Fibroblast of lung (primary cell): ENCODE data around the gene SAFB. TPM values are rescaled to one million over a fixed set of nuclear protein-coding genes. Genes with fewer than 3 reads are reported as not detected.

Experiments used
- DNase-seq, 2 donors: peaks; one replicate each; pipeline versions ENCODE4 v3.0.0 to v3.0.0-alpha.2; 2010; ENCODE audit warnings: low read depth in 2 of 2
- H2AFZ ChIP-seq: 2 replicates; pipeline ENCODE4 v1.5.1; 2012; ENCODE audit warnings: low read length, control low read depth, inconsistent platforms
- H3K27ac ChIP-seq: 2 replicates; pipeline ENCODE4 v1.5.1; 2011; ENCODE audit warnings: low read length, control low read depth; ENCODE audit not compliant: insufficient read depth
- H3K27me3 ChIP-seq: 2 replicates; pipeline ENCODE4 v1.5.1; 2011; ENCODE audit warnings: mild to moderate bottlenecking, low read length; ENCODE audit not compliant: control insufficient read depth, insufficient read depth
- H3K36me3 ChIP-seq: 2 replicates; pipeline ENCODE4 v1.5.1; 2011; ENCODE audit warnings: low read length; ENCODE audit not compliant: control insufficient read depth, insufficient read depth
- H3K4me1 ChIP-seq: 2 replicates; pipeline ENCODE4 v1.5.1; 2011; ENCODE audit warnings: low read length; ENCODE audit not compliant: control insufficient read depth, insufficient read depth; ENCODE audit errors: extremely low read depth
- H3K4me2 ChIP-seq: 2 replicates; pipeline ENCODE4 v1.5.1; 2011; ENCODE audit warnings: low read length, control low read depth; ENCODE audit not compliant: insufficient read depth; ENCODE audit errors: extremely low read depth
- H3K4me3 ChIP-seq, 4 experiments: fragments of 200-600 bp in 1 of 4; sonication (generic) in 1 of 4; replicated peaks in 1 of 4; 2 replicates each; pipeline ENCODE4 v1.5.1; 2011 to 2016; ENCODE audit warnings: low read length in 4 of 4, low read depth in 3 of 4, mild to moderate bottlenecking in 3 of 4, control low read depth in 2 of 4, inconsistent platforms in 1 of 4, mixed read lengths in 1 of 4; ENCODE audit not compliant: insufficient read depth in 1 of 4; ENCODE audit errors: control extremely low read depth in 1 of 4
- H3K79me2 ChIP-seq: 2 replicates; pipeline ENCODE4 v1.5.1; 2012; ENCODE audit warnings: mild to moderate bottlenecking, low read length, inconsistent platforms; ENCODE audit not compliant: control insufficient read depth, insufficient read depth
- H3K9ac ChIP-seq: 2 replicates; pipeline ENCODE4 v1.5.1; 2011; ENCODE audit warnings: mild to moderate bottlenecking, low read length, control low read depth; ENCODE audit not compliant: insufficient read depth
- H3K9me3 ChIP-seq: 2 replicates; pipeline ENCODE4 v1.5.1; 2012; ENCODE audit warnings: low read depth, low read length; ENCODE audit not compliant: control insufficient read depth, insufficient read depth
- H4K20me1 ChIP-seq: 2 replicates; pipeline ENCODE4 v1.5.1; 2011; ENCODE audit warnings: low read length; ENCODE audit not compliant: control insufficient read depth, insufficient read depth; ENCODE audit errors: extremely low read depth
- EZH2 ChIP-seq: IDR thresholded peaks from 2 replicates; pipeline ENCODE4 v1.5.1; 2012; ENCODE audit warnings: low read length, control low read depth, mild to moderate bottlenecking; ENCODE audit errors: missing control alignments
- polyA plus RNA-seq, 2 donors: library from polyadenylated mRNA; depleted of rRNA in 1 of 2; stranded (reverse) in 1 of 2; unstranded in 1 of 2; fragments of >200 nt; gene quantifications; 2 replicates each; pipeline ENCODE4 v1.2.1, GENCODE V29; 2011 to 2012; ENCODE audit warnings: missing spikeins in 1 of 2
- total RNA-seq: library from RNA; depleted of rRNA; stranded (reverse); fragments of >200 nt; gene quantifications from 2 replicates; pipeline ENCODE4 v1.2.1, GENCODE V29; 2014
- TF ChIP-seq, protein P1 (sequence below), 2 donors: IDR thresholded peaks in 1 of 2; conservative IDR thresholded peaks in 1 of 2; 1 replicate in 1 of 2; 2 replicates in 1 of 2; pipeline ENCODE4 v1.5.1; 2011 to 2012; ENCODE audit warnings: low read length in 2 of 2, control low read depth in 1 of 2, inconsistent platforms in 1 of 2, low read depth in 1 of 2, mild to moderate bottlenecking in 1 of 2

SAFB gene
- total and polyA plus RNA-seq, 2 donors (not counting 1 experiment from before 2014, with no cell fraction given) = 28.0 to 51.0 TPM

DNA sequence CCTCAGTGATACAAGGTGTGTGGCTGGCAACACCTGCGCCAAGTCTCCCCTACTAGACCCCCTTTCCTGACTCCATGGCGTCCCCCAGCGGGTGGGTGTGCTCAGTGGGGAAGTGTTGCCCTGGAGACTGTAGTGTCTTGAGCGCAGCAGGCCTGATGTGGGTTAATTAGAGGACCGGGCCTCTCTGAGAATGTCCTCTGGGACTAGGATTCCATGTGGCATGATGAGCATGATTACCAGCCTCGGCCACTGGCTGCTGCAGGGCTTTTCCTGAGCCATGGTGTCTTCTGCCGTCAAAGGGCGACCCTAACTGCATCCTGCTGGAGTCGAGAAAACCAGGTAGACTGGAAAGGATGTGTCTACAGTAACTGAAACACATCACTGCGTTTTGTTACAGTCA lies 29.4 kb downstream of the SAFB start:
- H4K20me1 ChIP-seq = peaks cover 2% of the 10 kb centered on the region
- no peak overlapping the region for H3K27ac ChIP-seq
- peaks cover 2% of the 10 kb centered on the region for H3K79me2 ChIP-seq
- no peaks in the 10 kb centered on the region for H3K9me3 ChIP-seq
- no peak overlapping the region for H3K4me2 ChIP-seq
- no peak overlapping the region for H2AFZ ChIP-seq
- H3K27me3 ChIP-seq = no peaks in the 10 kb centered on the region
- no peak overlapping the region for H3K9ac ChIP-seq
- H3K4me3 ChIP-seq = no peak overlapping the region
- peaks cover 31% of the 10 kb centered on the region for H3K36me3 ChIP-seq
- TF ChIP-seq, protein P1, sequence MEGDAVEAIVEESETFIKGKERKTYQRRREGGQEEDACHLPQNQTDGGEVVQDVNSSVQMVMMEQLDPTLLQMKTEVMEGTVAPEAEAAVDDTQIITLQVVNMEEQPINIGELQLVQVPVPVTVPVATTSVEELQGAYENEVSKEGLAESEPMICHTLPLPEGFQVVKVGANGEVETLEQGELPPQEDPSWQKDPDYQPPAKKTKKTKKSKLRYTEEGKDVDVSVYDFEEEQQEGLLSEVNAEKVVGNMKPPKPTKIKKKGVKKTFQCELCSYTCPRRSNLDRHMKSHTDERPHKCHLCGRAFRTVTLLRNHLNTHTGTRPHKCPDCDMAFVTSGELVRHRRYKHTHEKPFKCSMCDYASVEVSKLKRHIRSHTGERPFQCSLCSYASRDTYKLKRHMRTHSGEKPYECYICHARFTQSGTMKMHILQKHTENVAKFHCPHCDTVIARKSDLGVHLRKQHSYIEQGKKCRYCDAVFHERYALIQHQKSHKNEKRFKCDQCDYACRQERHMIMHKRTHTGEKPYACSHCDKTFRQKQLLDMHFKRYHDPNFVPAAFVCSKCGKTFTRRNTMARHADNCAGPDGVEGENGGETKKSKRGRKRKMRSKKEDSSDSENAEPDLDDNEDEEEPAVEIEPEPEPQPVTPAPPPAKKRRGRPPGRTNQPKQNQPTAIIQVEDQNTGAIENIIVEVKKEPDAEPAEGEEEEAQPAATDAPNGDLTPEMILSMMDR (conservative IDR thresholded peaks at IDR 0.05 in 1 of 2, IDR thresholded peaks at IDR 0.05 in 1 of 2; ENCODE audit: low read depth in 1 of 2, low read length in 2 of 2) = no peak
- TF ChIP-seq EZH2 = no peak
- H3K4me1 ChIP-seq = no peaks in the 10 kb centered on the region
- no peak for DNase-seq

DNA sequence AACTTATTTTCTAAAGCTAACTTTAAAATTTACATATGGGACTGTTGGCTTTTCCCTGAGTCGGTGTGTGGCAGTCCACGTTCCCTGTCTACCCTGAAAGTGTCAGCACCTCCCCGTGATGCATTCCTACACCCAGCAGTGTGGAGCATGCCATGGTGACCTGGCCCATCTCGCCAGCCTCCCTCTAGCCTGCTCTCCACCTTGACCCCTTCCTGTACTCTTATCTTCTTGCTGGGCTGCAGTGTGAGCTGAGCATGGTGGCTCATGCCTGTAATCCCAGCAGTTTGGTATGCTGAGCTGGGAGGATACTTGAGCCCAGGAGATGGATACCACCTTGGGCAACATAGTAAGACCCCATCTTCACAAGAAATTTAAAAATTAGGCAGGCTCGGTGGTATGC lies 32.0 kb downstream of the SAFB start:
- H3K4me1 ChIP-seq = no peaks in the 10 kb centered on the region
- H3K4me3 ChIP-seq = no peak overlapping the region
- H3K9me3 ChIP-seq = no peaks in the 10 kb centered on the region
- H3K36me3 ChIP-seq = peaks cover 29% of the 10 kb centered on the region
- H3K27me3 ChIP-seq = no peaks in the 10 kb centered on the region
- H3K27ac ChIP-seq = no peak overlapping the region
- no peaks in the 10 kb centered on the region for H4K20me1 ChIP-seq
- H3K9ac ChIP-seq = no peak overlapping the region
- no peak overlapping the region for H3K4me2 ChIP-seq
- H3K79me2 ChIP-seq = no peaks in the 10 kb centered on the region
- TF ChIP-seq EZH2 = no peak
- TF ChIP-seq, protein P1 (conservative IDR thresholded peaks at IDR 0.05 in 1 of 2, IDR thresholded peaks at IDR 0.05 in 1 of 2; ENCODE audit: low read depth in 1 of 2, low read length in 2 of 2) = no peak
- no peak for DNase-seq
- H2AFZ ChIP-seq = no peak overlapping the region

DNA sequence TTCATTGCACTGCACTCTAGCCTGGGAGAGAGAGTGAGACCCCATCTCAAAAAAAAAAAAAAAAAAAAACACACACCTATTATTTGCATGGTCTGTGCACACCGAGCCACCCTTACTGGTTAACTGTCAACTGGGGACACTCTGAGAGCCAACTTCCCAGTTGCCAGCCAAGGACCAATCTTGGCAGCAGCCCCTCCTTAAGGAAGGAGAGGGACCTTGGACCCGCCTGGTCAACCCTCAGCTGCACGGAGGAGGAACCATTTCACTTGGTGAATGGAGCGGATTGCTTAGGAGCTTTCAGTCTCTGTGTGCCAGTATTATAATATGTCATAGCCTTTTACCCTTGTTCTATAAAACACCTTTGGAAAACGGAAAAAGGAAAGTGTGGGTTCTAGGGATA lies 32.5 kb downstream of the SAFB start:
- H3K9me3 ChIP-seq = no peaks in the 10 kb centered on the region
- H3K4me2 ChIP-seq = no peak overlapping the region
- no peak for TF ChIP-seq EZH2
- TF ChIP-seq, protein P1 (conservative IDR thresholded peaks at IDR 0.05 in 1 of 2, IDR thresholded peaks at IDR 0.05 in 1 of 2; ENCODE audit: low read depth in 1 of 2, low read length in 2 of 2) = no peak
- H4K20me1 ChIP-seq = no peaks in the 10 kb centered on the region
- no peak overlapping the region for H3K4me3 ChIP-seq
- H3K36me3 ChIP-seq = peaks cover 26% of the 10 kb centered on the region
- H3K4me1 ChIP-seq = no peaks in the 10 kb centered on the region
- no peaks in the 10 kb centered on the region for H3K27me3 ChIP-seq
- DNase-seq = no peak
- no peaks in the 10 kb centered on the region for H3K79me2 ChIP-seq
- no peak overlapping the region for H3K27ac ChIP-seq
- no peak overlapping the region for H2AFZ ChIP-seq
- no peak overlapping the region for H3K9ac ChIP-seq
